HFFc6 (cell line): Measurements from ENCODE around the gene E2F6. TPM values are rescaled to one million over a fixed set of nuclear protein-coding genes. Genes with fewer than 3 reads are reported as not detected.

Source experiments
- DNase-seq: peaks from one replicate; pipeline ENCODE4 v3.0.0-alpha.2; 2018
- H3K27ac Mint-ChIP-seq: 2 replicates; pipeline ENCODE4 v1.8.0; 2020; ENCODE audit warnings: mild to moderate bottlenecking, mixed read lengths
- H3K27me3 Mint-ChIP-seq: 2 replicates; pipeline ENCODE4 v1.8.0; 2021; ENCODE audit warnings: mild to moderate bottlenecking, moderate library complexity, mixed read lengths; ENCODE audit not compliant: insufficient read depth
- H3K36me3 Mint-ChIP-seq: 2 replicates; pipeline ENCODE4 v1.8.0; 2021; ENCODE audit warnings: low read depth, mixed read lengths
- H3K4me1 Mint-ChIP-seq: 2 replicates; pipeline ENCODE4 v1.8.0; 2020; ENCODE audit warnings: low read depth, mixed read lengths
- H3K4me3 Mint-ChIP-seq: 2 replicates; pipeline ENCODE4 v1.8.0; 2020; ENCODE audit warnings: mild to moderate bottlenecking, moderate library complexity, mixed read lengths
- H3K9me3 Mint-ChIP-seq: 2 replicates; pipeline ENCODE4 v1.8.0; 2020; ENCODE audit warnings: mild to moderate bottlenecking, mixed read lengths
- CTCF ChIP-seq: fragments of 200-600 bp; sonication (generic); IDR thresholded peaks from 2 replicates; pipeline ENCODE4 v1.5.0; 2021; ENCODE audit warnings: antibody characterized with exemption, mild to moderate bottlenecking
- total RNA-seq, 6 experiments: library from RNA; stranded (reverse); fragmentation: NEBNext Ultra II Directional; extraction: Animal tissue kit (Norgen Biotek cat#: 25700); gene quantifications; 2 replicates in 1 of 6; 3 replicates in 5 of 6; pipeline ENCODE4 v1.2.3, GENCODE V29; 2021

E2F6 gene
- total RNA-seq, 6 experiments from 2014 or later: 8.9 to 11.3 (median 10.3) TPM

- TF ChIP-seq CTCF: no peak
Observed at GRCh38 chr2:11430729-11431128, 35.2 kb downstream of the E2F6 start.

GRCh38 chr2:11427224-11427623, 38.7 kb downstream of the E2F6 start:
- Mint-ChIP-seq H3K4me3 (no peak overlapping the region), H3K4me1 (peaks cover 5% of the 10 kb centered on the region), H3K36me3 (no peaks in the 10 kb centered on the region), H3K27me3 (peaks cover 3% of the 10 kb centered on the region), H3K9me3 (no peaks in the 10 kb centered on the region), H3K27ac (no peak overlapping the region)
- DNase-seq: no peak
- no peak for TF ChIP-seq CTCF

More at GRCh38 chr2:11430729-11431128, 35.2 kb downstream of the E2F6 start:
- Mint-ChIP-seq H3K4me1 (no peaks in the 10 kb centered on the region), H3K27ac (no peak overlapping the region), H3K36me3 (no peaks in the 10 kb centered on the region), H3K4me3 (no peak overlapping the region), H3K9me3 (no peaks in the 10 kb centered on the region), H3K27me3 (no peaks in the 10 kb centered on the region; the same call in 1 of the 2 replicates)
- DNase-seq: no peak

GRCh38 chr2:11422901-11423435, 43.0 kb downstream of the E2F6 start:
- Mint-ChIP-seq H3K27me3 (peaks cover 8% of the 10 kb centered on the region), H3K4me1 (peaks cover 15% of the 10 kb centered on the region), H3K9me3 (peaks cover 6% of the 10 kb centered on the region), H3K36me3 (peaks cover 6% of the 10 kb centered on the region), H3K27ac (no peak overlapping the region), H3K4me3 (no peak overlapping the region)
- no peak for TF ChIP-seq CTCF
- no peak for DNase-seq

GRCh38 chr2:11422491-11422865, 43.5 kb downstream of the E2F6 start:
- Mint-ChIP-seq H3K36me3 (peaks cover 8% of the 10 kb centered on the region), H3K4me3 (no peak overlapping the region), H3K27ac (no peak overlapping the region), H3K27me3 (peaks cover 8% of the 10 kb centered on the region), H3K9me3 (peaks cover 9% of the 10 kb centered on the region), H3K4me1 (peaks cover 15% of the 10 kb centered on the region)
- DNase-seq: no peak
- TF ChIP-seq CTCF: no peak

- DNase-seq: no peak
- no peak overlapping the region for H3K27ac Mint-ChIP-seq
- no peak for TF ChIP-seq CTCF
- H3K4me3 Mint-ChIP-seq: no peak overlapping the region
- H3K4me1 Mint-ChIP-seq: peaks cover 15% of the 10 kb centered on the region
- H3K36me3 Mint-ChIP-seq: peaks cover 8% of the 10 kb centered on the region
- peaks cover 9% of the 10 kb centered on the region for H3K27me3 Mint-ChIP-seq
- peaks cover 9% of the 10 kb centered on the region for H3K9me3 Mint-ChIP-seq
Observed at GRCh38 chr2:11421863-11422490, 44.0 kb downstream of the E2F6 start.
